Fibroblast of the aortic adventitia (primary cell): ENCODE data around the gene ATXN7L1. TPM values are rescaled to one million over a fixed set of nuclear protein-coding genes. Genes with fewer than 3 reads are reported as not detected.

Experiments used
- DNase-seq: peaks from one replicate; pipeline ENCODE4 v3.0.0-alpha.2; 2010; ENCODE audit warnings: low read depth
- H3K4me3 ChIP-seq: 2 replicates; pipeline ENCODE4 v1.5.1; 2011; ENCODE audit warnings: low read depth, mild to moderate bottlenecking, control low read depth, low read length, moderate library complexity
- CTCF ChIP-seq: IDR thresholded peaks from 2 replicates; pipeline ENCODE4 v1.5.1; 2011; ENCODE audit warnings: mild to moderate bottlenecking, low read length, control low read depth, inconsistent platforms; ENCODE audit not compliant: insufficient read depth
- total RNA-seq: library from RNA; depleted of rRNA; stranded (reverse); fragments of >200 nt; gene quantifications from 2 replicates; pipeline ENCODE4 v1.2.3, GENCODE V29; 2012; ENCODE audit warnings: low replicate concordance

The ATXN7L1 gene
- total RNA-seq, 1 donor = 13.8 TPM

DNA sequence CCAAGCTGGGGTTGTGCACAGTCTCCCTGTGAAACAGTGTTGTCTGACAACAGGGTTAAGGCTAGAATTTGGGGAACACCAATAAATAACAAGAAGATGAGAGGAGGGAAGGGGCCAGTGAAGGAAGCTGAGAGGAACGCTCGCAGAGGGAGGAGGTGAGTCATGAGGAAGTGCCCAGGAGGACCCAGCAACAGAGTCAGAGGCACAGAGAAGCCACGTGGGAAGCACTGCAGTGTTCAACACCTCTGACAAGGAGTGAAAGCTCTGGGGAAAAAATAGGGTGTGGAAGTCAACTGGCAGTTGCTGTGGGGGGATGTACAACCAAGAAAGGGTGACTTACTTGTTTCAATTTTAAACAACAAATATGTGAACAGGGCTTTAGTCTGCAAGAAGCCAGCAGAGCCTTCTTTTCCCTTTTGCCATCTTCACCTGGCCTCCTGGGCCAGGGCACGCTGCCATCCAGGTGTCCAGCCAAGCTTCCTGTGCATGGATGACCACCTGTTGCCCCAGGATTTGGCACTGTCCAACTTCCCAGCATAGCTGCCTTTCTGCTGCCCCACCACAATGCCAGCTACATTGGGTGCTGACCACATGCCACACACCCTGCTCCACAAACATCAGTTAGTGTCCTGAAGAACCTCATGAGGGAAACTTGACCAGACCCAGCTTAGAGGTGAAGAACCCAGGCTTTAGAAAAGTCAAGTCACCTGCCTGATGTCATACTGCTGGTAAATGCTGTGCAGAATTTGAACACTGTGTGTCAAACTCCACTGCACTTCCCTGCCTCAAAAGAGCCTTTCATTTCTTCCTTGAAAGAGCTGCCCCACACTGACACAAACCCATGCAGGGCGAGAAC, 69.6 kb downstream of the ATXN7L1 start:
- peak; percentile 55 for DNase-seq
- TF ChIP-seq CTCF = no peak
- H3K4me3 ChIP-seq = no peak overlapping the region

- DNase-seq = no peak
- no peak for TF ChIP-seq CTCF
- H3K4me3 ChIP-seq = no peak overlapping the region
These were observed 70.9 kb downstream of the ATXN7L1 start for GRCh38 chr7:105805447-105806019.

GRCh38 chr7:105803429-105803736, 73.0 kb downstream of the ATXN7L1 start:
- no peak for TF ChIP-seq CTCF
- no peak for DNase-seq
- no peak overlapping the region for H3K4me3 ChIP-seq

GRCh38 chr7:105802604-105803428, 73.6 kb downstream of the ATXN7L1 start:
- no peak overlapping the region for H3K4me3 ChIP-seq
- TF ChIP-seq CTCF = no peak
- DNase-seq = no peak

- DNase-seq = no peak
- H3K4me3 ChIP-seq = no peak overlapping the region
- TF ChIP-seq CTCF = no peak
These were observed 75.4 kb downstream of the ATXN7L1 start for GRCh38 chr7:105800849-105801534.

GRCh38 chr7:105800442-105800841, 76.0 kb downstream of the ATXN7L1 start:
- DNase-seq = peak; percentile 19
- H3K4me3 ChIP-seq = no peak overlapping the region

More at GRCh38 chr7:105800442-105800841, 76.0 kb downstream of the ATXN7L1 start:
- TF ChIP-seq CTCF = no peak
